Neuronal stem cell (in vitro differentiated cells): ENCODE measurements around the gene KRT34.

Experiments used
- DNase-seq: peaks from one replicate; pipeline ENCODE4 v3.0.0-alpha.2; 2013; ENCODE audit warnings: low spot score
- H2AFZ ChIP-seq: one replicate; pipeline ENCODE4 v1.6.1; 2013; ENCODE audit warnings: mild to moderate bottlenecking, low read length, inconsistent platforms
- H2AK5ac ChIP-seq: 2 replicates; pipeline ENCODE4 v1.6.1; 2013; ENCODE audit warnings: low read depth, mild to moderate bottlenecking, inconsistent platforms, low read length, moderate library complexity, mixed read lengths
- H2BK120ac ChIP-seq: 2 replicates; pipeline ENCODE4 v1.6.1; 2013; ENCODE audit warnings: low read depth, mild to moderate bottlenecking, inconsistent platforms, low read length, moderate library complexity, mixed read lengths
- H2BK12ac ChIP-seq: one replicate; pipeline ENCODE4 v1.6.1; 2013; ENCODE audit warnings: low read length, inconsistent platforms
- H2BK15ac ChIP-seq: 2 replicates; pipeline ENCODE4 v1.6.1; 2013; ENCODE audit warnings: mild to moderate bottlenecking, low read length, inconsistent platforms, mixed read lengths
- H2BK5ac ChIP-seq: one replicate; pipeline ENCODE4 v1.6.1; 2013; ENCODE audit warnings: inconsistent platforms, mild to moderate bottlenecking, low read length, moderate library complexity
- H3K14ac ChIP-seq: one replicate; pipeline ENCODE4 v1.6.1; 2013; ENCODE audit warnings: low read length, inconsistent platforms
- H3K18ac ChIP-seq: 2 replicates; pipeline ENCODE4 v1.6.1; 2013; ENCODE audit warnings: low read length, inconsistent platforms
- H3K23ac ChIP-seq: 2 replicates; pipeline ENCODE4 v1.6.1; 2013; ENCODE audit warnings: low read depth, mild to moderate bottlenecking, mixed read lengths, low read length, inconsistent platforms; ENCODE audit not compliant: poor library complexity
- H3K27ac ChIP-seq: replicated peaks from 3 replicates; pipeline ENCODE4 v1.5.1; 2013; ENCODE audit warnings: low read length, inconsistent platforms
- H3K27me3 ChIP-seq, 3 experiments: 2 replicates each; pipeline ENCODE4 v1.6.1; 2013; ENCODE audit warnings: low read length in 3 of 3, mild to moderate bottlenecking in 2 of 3, inconsistent platforms in 1 of 3, low read depth in 1 of 3, mixed read lengths in 1 of 3, moderate library complexity in 1 of 3; ENCODE audit not compliant: control insufficient read depth in 3 of 3, insufficient read depth in 3 of 3
- H3K36me3 ChIP-seq, 2 donors: replicated peaks in 1 of 2; 2 replicates each; pipeline ENCODE4 v1.6.1; 2013; ENCODE audit warnings: low read length in 2 of 2; ENCODE audit not compliant: control insufficient read depth in 2 of 2, insufficient read depth in 2 of 2
- H3K4ac ChIP-seq: 2 replicates; pipeline ENCODE4 v1.6.1; 2013; ENCODE audit warnings: inconsistent platforms, mild to moderate bottlenecking, low read length, moderate library complexity
- H3K4me1 ChIP-seq, 2 donors: 1 replicate in 1 of 2; 2 replicates in 1 of 2; pipeline ENCODE4 v1.6.1; 2013; ENCODE audit warnings: low read length in 2 of 2, low read depth in 1 of 2; ENCODE audit not compliant: control insufficient read depth in 2 of 2, insufficient read depth in 1 of 2
- H3K4me2 ChIP-seq: one replicate; pipeline ENCODE4 v1.6.1; 2013; ENCODE audit warnings: mild to moderate bottlenecking, low read length, inconsistent platforms; ENCODE audit not compliant: insufficient read depth, poor library complexity, severe bottlenecking
- H3K4me3 ChIP-seq, 2 donors: 2 replicates each; pipeline ENCODE4 v1.5.1; 2013; ENCODE audit warnings: low read length in 2 of 2, mild to moderate bottlenecking in 2 of 2, inconsistent platforms in 1 of 2, moderate library complexity in 1 of 2
- H3K79me1 ChIP-seq: one replicate; pipeline ENCODE4 v1.6.1; 2013; ENCODE audit warnings: low read depth, mild to moderate bottlenecking, inconsistent platforms, low read length, moderate library complexity
- H3K9ac ChIP-seq: one replicate; pipeline ENCODE4 v1.6.1; 2013; ENCODE audit warnings: mild to moderate bottlenecking, low read depth, low read length, inconsistent platforms; ENCODE audit not compliant: poor library complexity
- H3K9me3 ChIP-seq, 2 donors: replicated peaks in 1 of 2; 2 replicates each; pipeline versions ENCODE3 to v1.6.1; 2013; ENCODE audit warnings: low read length in 2 of 2, mild to moderate bottlenecking in 2 of 2, inconsistent platforms in 1 of 2, low read depth in 1 of 2, mixed read lengths in 1 of 2, moderate library complexity in 1 of 2; ENCODE audit not compliant: control insufficient read depth in 2 of 2, insufficient read depth in 1 of 2
- H4K8ac ChIP-seq: one replicate; pipeline ENCODE4 v1.6.1; 2013; ENCODE audit warnings: low read depth, mild to moderate bottlenecking, inconsistent platforms, low read length, moderate library complexity
- H4K91ac ChIP-seq: one replicate; pipeline ENCODE4 v1.6.1; 2013; ENCODE audit warnings: low read length, low read depth, mild to moderate bottlenecking, inconsistent platforms; ENCODE audit not compliant: poor library complexity
- WGBS, 2 donors: extraction: QIAGEN DNeasy Blood & Tissue Kit; methylation state at CpG; one replicate each; pipeline ENCODE4 v1.1.7; 2013; ENCODE audit warnings: missing lambda C conversion rate in 2 of 2, mixed read lengths in 1 of 2; ENCODE audit not compliant: insufficient read length in 2 of 2, insufficient replicate concordance in 1 of 2; ENCODE audit errors: extremely low coverage in 2 of 2; 5-methylcytosine and 5-hydroxymethylcytosine counted together

Gene KRT34

GRCh38 chr17:41420134-41420533 is 38.0 kb upstream of the KRT34 start:
- Histone ChIP-seq H3K27ac (no peak overlapping the region), H2BK12ac (no peak overlapping the region), H3K4me1 (no peaks in the 10 kb centered on the region), H2AFZ (no peak overlapping the region), H3K4me3 (no peak overlapping the region), H2AK5ac (no peak overlapping the region), H3K79me1 (no peaks in the 10 kb centered on the region), H3K36me3 (no peaks in the 10 kb centered on the region), H3K18ac (no peak overlapping the region), H3K9me3 (no peaks in the 10 kb centered on the region), H4K8ac (no peak overlapping the region), H3K27me3 (peaks cover 0 to 5% (median 0%) of the 10 kb centered on the region in 3 experiments), H3K14ac (no peak overlapping the region), H4K91ac (no peak overlapping the region), H2BK15ac (no peak overlapping the region), H3K4ac (no peak overlapping the region), H3K4me2 (no peak overlapping the region), H2BK120ac (no peak overlapping the region), H3K23ac (no peak overlapping the region), H2BK5ac (no peak overlapping the region), H3K9ac (no peak overlapping the region)
- WGBS, 2 donors: no CpG with 5 or more reads among the region's 4 CpGs
- no peak for DNase-seq

GRCh38 chr17:41419716-41420115 is 37.6 kb upstream of the KRT34 start:
- Histone ChIP-seq H2BK12ac (no peak overlapping the region), H3K4me3 (no peak overlapping the region), H4K8ac (no peak overlapping the region), H3K4me1 (no peaks in the 10 kb centered on the region), H3K9ac (no peak overlapping the region), H3K36me3 (no peaks in the 10 kb centered on the region), H2BK15ac (no peak overlapping the region), H4K91ac (no peak overlapping the region), H3K27ac (no peak overlapping the region), H2AK5ac (no peak overlapping the region), H3K79me1 (no peaks in the 10 kb centered on the region), H2BK120ac (no peak overlapping the region), H3K23ac (no peak overlapping the region), H3K4me2 (no peak overlapping the region), H3K9me3 (no peaks in the 10 kb centered on the region), H2BK5ac (no peak overlapping the region), H3K4ac (no peak overlapping the region), H3K14ac (no peak overlapping the region), H2AFZ (no peak overlapping the region), H3K27me3 (peaks cover 0 to 5% (median 0%) of the 10 kb centered on the region in 3 experiments), H3K18ac (no peak overlapping the region)
- DNase-seq: no peak
- WGBS, 2 donors: no CpG with 5 or more reads among the region's 4 CpGs

GRCh38 chr17:41418116-41418860 is 36.2 kb upstream of the KRT34 start:
- Histone ChIP-seq H2AK5ac (no peak overlapping the region), H2BK5ac (no peak overlapping the region), H3K23ac (no peak overlapping the region), H3K4me3 (no peak overlapping the region), H2BK15ac (no peak overlapping the region), H3K27ac (no peak overlapping the region), H3K14ac (no peak overlapping the region), H4K91ac (no peak overlapping the region), H3K27me3 (peaks cover 0 to 5% (median 0%) of the 10 kb centered on the region in 3 experiments), H3K9me3 (no peaks in the 10 kb centered on the region), H3K4ac (no peak overlapping the region), H3K4me1 (peaks cover 0 to 3% of the 10 kb centered on the region in 2 donors), H2AFZ (no peak overlapping the region), H3K79me1 (no peaks in the 10 kb centered on the region), H3K36me3 (no peaks in the 10 kb centered on the region), H4K8ac (peak overlapping the region; percentile 74), H2BK120ac (no peak overlapping the region), H3K18ac (no peak overlapping the region), H3K4me2 (no peak overlapping the region), H3K9ac (no peak overlapping the region), H2BK12ac (no peak overlapping the region)
- no CpG with 5 or more reads among the region's 7 CpGs for WGBS, 2 donors
- no peak for DNase-seq

- Histone ChIP-seq H3K9ac (peak overlapping the region; percentile 9), H3K4me3 (no peak overlapping the region), H4K8ac (no peak overlapping the region), H3K4ac (no peak overlapping the region), H3K4me2 (no peak overlapping the region), H2BK15ac (no peak overlapping the region), H3K23ac (no peak overlapping the region), H3K9me3 (no peaks in the 10 kb centered on the region), H2BK5ac (no peak overlapping the region), H2AFZ (no peak overlapping the region), H3K4me1 (peaks cover 0 to 3% of the 10 kb centered on the region in 2 donors), H3K27me3 (peaks cover 0 to 5% (median 0%) of the 10 kb centered on the region in 3 experiments), H3K18ac (no peak overlapping the region), H2BK12ac (no peak overlapping the region), H3K14ac (no peak overlapping the region), H2AK5ac (no peak overlapping the region), H2BK120ac (no peak overlapping the region), H3K27ac (no peak overlapping the region), H3K36me3 (no peaks in the 10 kb centered on the region), H4K91ac (no peak overlapping the region), H3K79me1 (no peaks in the 10 kb centered on the region)
- no CpG with 5 or more reads among the region's 4 CpGs for WGBS, 2 donors
- no peak for DNase-seq
Observed at GRCh38 chr17:41417576-41418015, 35.5 kb upstream of the KRT34 start.
